Kidney tubule cell (primary cell): ENCODE results near the gene GPATCH4.
A peak's percentile ranks its signal among the peaks of the same experiment; 100 is the strongest.

Experiments
- DNase-seq: peaks from one replicate; pipeline ENCODE4 v3.0.0-alpha.2; 2018; ENCODE audit warnings: low spot score

Gene GPATCH4

GRCh38 chr1:156574039-156574633 is 27.1 kb downstream of the GPATCH4 start:
- DNase-seq = no peak

GRCh38 chr1:156572663-156573018 is 28.6 kb downstream of the GPATCH4 start:
- no peak for DNase-seq

DNA sequence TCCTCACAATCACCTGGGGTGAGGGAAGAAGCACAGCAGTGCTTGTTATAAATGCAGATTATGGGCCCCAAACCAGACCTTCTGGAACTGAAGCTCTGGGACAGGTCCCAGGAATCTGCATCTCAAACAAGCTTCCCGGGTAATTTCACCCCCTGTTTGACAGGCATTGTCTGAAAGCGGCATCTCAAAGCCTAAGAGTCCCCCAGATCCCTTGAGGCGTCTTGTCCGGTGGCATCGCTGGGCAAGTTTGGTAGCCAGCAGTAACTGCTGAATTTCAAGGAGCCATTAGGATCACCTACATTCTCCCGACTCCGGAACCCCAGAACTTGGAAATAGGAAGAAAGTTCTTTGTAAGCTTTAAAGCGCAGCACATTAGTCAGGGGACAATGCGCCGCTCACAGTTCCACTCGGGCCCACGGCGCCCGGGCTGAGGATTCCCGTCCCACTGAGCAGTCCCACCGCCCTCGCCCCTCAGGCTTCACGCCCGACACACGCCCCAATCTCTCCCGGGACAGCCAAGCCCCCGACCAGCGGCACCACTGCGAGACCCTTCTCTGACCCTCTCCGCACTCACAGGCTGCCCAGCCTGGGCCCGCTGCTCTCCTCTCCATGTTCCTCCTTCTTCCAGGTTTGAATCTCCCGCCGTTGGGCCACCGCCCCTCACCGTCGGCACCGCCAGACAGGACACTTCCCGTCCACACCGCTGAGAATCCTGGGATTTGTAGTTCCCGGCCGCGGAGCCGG is 29.2 kb downstream of the GPATCH4 start, which contains the start of gene IQGAP3:
Gene IQGAP3, minus strand, starts transcription at position 647 of the 744 bp plus-strand sequence. Its CDS starts 36 bp downstream, at position 611.
- peak; percentile 88 for DNase-seq

DNA sequence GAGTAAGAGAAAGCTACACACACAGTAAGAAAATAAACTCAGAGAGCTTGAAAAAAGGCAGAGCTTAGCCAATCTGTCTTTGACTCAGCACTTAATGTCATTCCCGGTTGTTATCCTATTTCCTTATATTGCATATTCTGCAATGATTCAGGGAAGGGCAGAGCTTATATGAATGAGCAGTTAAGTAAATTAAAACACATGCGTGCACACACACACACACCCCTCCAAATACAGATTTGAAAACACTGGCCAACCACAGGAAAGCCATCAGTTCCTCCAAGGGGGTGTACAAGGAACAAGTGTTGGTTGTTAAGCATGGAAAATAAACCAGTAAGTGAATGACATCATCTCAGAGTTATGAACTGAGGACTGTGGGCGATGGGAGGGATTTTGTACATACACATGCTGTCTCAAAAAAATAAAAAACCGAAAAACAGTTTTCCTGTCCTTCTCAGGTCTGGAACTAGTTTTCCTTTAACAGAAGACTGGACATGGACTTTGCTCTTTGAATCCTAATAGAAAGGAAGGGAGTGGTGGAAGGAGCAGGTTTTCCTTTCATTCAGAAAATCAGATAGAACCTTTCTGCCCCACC is 29.9 kb downstream of the GPATCH4 start:
- peak; percentile 94 for DNase-seq

DNA sequence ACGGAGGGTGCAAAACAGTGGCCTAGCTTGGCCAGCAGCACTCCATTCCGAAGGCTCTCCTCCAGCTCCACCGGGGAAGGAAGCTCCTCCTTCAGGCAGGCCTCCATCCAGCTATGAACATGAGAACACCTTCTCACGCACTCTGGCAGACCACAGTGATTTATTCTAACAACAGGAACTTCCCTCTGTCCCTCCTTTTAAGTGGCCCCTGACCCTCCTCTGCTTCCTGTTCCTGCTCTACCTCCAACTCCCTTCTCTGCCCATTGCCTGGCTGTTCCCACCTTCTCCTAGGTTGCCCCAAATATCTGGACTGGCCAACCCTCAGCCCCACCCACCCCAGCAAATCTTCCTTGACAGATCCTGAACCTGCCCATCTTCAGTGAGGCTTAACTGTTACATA is 34.8 kb downstream of the GPATCH4 start:
- no peak for DNase-seq

- no peak for DNase-seq
These were observed 35.8 kb downstream of the GPATCH4 start for GRCh38 chr1:156565519-156565918.

DNA sequence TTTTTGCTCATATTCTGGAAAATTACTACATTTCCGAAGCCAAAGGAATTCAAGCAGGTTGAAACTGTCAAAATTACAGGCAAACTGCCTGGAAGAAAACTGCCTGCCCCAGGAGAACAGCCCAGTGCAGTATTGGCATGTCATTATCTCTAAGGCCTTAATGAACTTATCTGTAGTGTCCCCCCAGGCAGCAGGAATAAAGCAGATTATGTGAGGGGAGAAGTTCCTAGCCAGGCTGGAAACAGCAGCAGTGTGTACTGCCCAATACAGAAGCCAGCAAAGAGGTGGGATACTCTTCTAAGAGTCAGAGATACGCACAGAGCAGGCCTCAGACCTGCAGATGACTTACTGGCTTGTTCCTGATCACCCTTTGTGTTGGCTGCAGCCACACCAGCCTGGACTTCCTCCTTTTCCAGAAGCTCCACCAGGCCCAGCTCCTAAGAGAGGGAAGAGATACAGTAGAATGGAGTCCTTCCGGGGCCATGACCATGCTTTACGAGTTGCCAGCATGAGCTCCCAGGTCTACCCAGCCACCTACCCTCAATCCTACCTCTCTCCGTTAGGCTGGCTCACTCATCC is 40.6 kb downstream of the GPATCH4 start:
- no peak for DNase-seq

DNA sequence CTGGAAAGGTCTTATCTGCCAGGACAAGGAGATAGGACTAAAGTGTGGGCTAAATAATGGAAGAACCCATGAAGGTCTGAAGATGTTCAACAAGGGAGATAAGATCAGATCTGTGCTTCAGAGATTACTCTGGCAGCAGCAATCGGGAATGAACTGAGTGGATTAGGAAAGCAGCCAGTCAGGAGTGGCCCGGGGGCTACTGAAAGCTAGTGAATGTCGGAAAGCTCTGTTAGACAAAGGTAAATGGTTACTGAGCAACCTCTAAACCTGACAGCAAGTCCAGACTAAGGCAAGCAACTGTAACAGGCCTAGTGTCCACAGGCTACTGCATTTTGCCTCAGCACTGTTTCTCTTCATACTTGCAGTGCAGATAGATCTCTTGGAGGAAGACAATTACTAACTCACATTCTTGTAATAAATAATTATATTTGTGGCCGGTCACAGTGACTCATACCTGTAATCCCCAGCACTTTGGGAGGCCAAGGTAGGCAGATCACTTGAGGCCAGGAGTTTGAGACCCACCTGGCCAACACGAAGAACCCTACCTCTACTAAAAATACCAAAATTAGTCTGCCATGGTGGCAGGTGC is 41.4 kb downstream of the GPATCH4 start:
- peak; percentile 70 for DNase-seq

- no peak for DNase-seq
These were observed 42.0 kb downstream of the GPATCH4 start for GRCh38 chr1:156559086-156559796.

GRCh38 chr1:156556354-156556753 is 44.9 kb downstream of the GPATCH4 start:
- no peak for DNase-seq

GRCh38 chr1:156555715-156556114 is 45.6 kb downstream of the GPATCH4 start:
- no peak for DNase-seq

GRCh38 chr1:156554971-156555370 is 46.3 kb downstream of the GPATCH4 start:
- no peak for DNase-seq

DNA sequence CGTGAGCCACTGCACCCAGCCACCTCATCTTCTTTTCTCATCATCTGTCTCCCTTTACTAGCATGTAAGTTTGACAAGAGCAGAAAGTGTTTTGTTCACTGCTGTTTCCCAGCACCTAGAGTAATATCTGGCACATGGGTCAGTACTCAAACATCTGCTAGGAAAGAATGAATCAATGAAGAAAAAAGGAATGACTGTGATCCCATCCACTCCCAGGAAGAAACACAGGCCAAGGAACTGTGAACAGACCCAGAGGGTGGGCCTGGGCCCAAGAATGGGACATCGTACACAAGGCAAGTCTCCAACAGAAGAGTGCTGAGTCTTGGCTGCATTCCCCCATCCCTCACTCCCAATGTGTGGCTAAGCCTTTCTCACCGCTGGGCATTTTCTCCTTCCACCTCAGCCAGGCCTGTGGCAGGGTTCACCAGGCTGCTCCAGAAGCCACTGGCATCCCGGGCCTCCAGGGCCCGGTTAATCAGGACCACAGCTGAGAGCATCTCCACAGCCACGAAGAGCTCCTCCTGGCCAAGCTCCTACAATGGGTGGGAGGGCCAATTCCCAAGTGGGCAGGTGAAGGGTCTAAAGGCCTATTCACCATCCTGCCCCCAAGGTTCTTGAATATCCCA is 47.3 kb downstream of the GPATCH4 start:
- no peak for DNase-seq

DNA sequence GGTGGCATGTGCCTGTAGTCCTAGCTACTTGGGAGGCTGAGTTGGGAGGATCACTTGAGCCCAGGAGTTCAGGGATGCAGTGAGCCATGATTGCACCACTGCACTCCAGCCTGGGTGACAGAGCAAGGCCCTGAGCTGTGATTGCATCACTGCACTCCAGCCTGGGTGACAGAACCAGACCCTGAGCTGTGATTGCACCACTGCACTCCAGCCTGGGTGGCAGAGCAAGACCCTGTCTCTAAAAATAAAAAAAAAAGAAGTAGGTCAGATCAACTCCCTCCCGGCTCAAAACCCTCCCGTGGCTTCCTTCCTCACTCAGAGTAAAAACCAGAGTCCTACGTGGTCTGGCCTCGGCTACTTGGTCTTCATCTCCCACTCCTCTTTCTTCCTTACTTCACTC is 48.3 kb downstream of the GPATCH4 start:
- peak; percentile 45 for DNase-seq

- DNase-seq = no peak
These were observed 48.8 kb downstream of the GPATCH4 start for GRCh38 chr1:156552518-156552917.

DNA sequence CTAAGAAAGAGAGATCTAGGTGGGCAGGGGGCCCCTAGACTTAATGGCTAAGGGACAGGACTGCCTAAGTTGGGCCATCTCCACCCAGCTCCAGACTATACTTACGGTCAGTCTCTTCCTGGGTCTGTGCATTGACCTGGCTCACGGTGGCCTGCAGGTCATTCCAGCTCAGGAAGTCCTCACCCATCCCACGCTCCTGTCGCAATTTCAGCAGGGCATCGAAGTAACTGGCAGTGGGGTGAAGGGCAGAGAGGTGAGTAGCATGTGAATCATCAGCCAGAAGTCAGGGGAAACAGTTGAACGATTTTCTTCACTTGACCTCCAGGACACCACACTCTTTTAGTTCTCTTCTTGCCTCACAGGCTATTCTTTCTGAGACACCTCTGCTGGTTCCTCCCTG is 49.4 kb downstream of the GPATCH4 start:
- DNase-seq = peak; percentile 88

DNA sequence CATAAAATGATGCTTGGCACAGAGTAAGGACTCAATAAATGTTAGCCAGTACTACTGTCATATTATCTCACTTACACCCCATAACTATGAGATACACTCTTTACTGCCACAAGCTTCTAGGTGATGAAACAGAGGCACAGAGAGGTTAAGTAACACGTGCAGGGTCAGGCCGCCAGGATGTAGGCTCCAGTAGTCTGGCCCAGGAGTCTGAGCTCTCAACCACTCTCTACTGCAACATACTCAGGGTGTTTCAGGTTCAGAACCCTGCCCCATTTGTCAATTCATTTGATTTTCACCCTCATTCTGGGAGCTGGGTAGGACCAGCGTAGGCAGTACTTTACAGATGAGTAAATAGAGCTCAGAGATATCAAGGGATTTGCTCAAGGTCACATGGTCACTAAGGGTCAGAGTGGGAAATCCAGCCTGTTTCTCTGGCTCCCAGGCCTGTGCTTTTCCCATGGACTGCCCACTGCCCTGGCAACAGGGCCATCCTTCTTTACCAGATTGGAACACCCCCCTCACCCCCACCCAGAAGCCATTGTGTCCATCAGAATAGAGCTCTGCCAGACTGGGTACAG is 50.1 kb downstream of the GPATCH4 start:
- no peak for DNase-seq

DNA sequence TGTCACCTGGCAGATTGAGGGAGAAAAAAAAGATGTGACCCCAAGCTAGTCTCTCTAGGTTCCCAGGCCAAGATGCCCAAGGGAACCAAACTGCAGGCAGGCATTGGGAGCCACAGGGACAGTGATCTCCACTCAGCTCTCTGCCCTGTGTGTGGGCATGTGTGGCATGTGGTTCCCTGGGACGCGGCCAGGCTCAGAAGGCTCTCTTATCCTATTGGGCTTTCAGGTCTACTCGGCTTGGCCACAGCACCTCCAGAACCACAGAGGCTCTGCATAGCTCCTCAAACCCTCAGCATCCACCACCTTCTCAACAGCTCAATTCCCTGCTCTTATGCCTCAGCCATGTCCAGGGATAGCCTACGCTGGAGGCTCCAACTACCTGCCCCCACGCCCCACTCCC is 50.9 kb downstream of the GPATCH4 start:
- no peak for DNase-seq

DNA sequence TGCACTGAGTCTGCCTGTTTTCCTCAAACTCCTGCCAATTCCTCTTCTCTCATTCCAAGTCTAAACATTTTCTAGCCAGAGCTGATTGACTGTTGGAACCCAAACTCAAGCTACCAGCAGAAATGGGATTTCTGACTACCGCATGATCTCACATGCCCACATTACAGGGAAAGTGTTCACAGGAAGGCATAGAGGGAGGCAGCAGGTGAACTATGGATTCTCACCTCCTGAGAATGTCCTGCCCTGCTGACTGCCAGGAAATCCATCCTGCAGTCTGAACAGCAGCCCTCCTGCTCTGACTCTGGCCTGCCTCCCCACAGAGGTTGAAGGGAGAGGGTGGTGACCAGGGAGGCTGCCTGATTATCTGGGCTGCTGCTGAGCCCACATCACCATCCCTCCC is 51.4 kb downstream of the GPATCH4 start:
- peak; percentile 46 for DNase-seq

DNA sequence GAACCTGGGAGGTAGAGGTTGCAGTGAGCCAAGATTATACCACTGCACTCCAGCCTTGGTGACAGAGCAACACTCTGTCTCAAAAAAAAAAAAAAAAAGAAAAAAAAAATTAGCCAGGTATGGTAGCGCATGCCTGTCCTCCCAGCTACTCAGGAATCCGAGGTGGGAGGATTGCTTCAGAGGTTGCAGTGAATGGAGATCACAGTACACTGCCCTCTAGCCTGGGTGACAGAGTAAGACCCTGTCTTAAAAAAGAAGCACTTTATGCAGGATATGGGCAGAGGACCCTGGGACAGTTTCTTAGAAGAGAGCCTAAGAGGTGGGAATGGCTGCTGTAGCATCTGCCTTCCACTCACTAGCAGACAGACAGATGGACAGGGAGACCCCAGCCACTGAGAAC is 51.9 kb downstream of the GPATCH4 start:
- no peak for DNase-seq

GRCh38 chr1:156547982-156548381 is 53.3 kb downstream of the GPATCH4 start:
- DNase-seq = no peak
